ENCODE results near the gene RUBCNL. TPM values are rescaled to one million over a fixed set of nuclear protein-coding genes. Genes with fewer than 3 reads are reported as not detected.

The RUBCNL gene
- total and polyA plus RNA-seq, 9 of the 15 experiments (the other 6 are each of a cell fraction or from before 2014, with no cell fraction given) = 0.04 to 0.35 (median 0.12) TPM; not detected in 3

GRCh38 chr13:46359714-46360113 lies 27.3 kb downstream of the RUBCNL start:
- H3K4me2 ChIP-seq (ENCODE audit: insufficient read depth, low read length) = no peak overlapping the region
- no peaks in the 10 kb centered on the region for H3K79me2 ChIP-seq (ENCODE audit: control insufficient read depth, insufficient read depth, low read length)
- intact Hi-C loops (cut with micrococcal nuclease) (no loop called here), in situ Hi-C loops (cut with MboI) (no loop called here)
- FAIRE-seq = no peak
- BruUV-seq (replicated peaks) = no TSS peak
- ChIA-PET CTCF (ENCODE audit: low intra/inter-chr PET ratio) (no interaction called here), POLR2A (interaction anchor here (0.7 to 0.9 kb wide), 2 partner anchors 10 to 17 kb away, joined by 3 to 6 read pairs; no protein-coding TSS in a partner anchor)
- WGBS (ENCODE audit: insufficient coverage, low coverage, missing lambda C conversion rate) = 0% methylated on average over 1 of the region's 1 CpG
- H4K20me1 ChIP-seq (replicated peaks; ENCODE audit: control insufficient read depth, insufficient read depth, low read length) = no peaks in the 10 kb centered on the region
- no peak for ATAC-seq
- no peaks in the 10 kb centered on the region for H3K9me3 ChIP-seq (replicated peaks; ENCODE audit: control insufficient read depth, insufficient read depth, low read depth, low read length)
- no peak overlapping the region for H3K4me3 ChIP-seq
- H3K9me1 ChIP-seq (ENCODE audit: control insufficient read depth, insufficient read depth, low read length) = no peaks in the 10 kb centered on the region
- H3K4me1 ChIP-seq (replicated peaks in 1 of 2; ENCODE audit: control insufficient read depth in 2 of 2, insufficient read depth in 2 of 2, low read length in 2 of 2) = no peaks in the 10 kb centered on the region
- no peak overlapping the region for H3K27ac ChIP-seq (ENCODE audit: extremely low read depth, low read depth, low read length)
- DNase-seq (ENCODE audit: extremely low read depth in 1 of 4, low spot score in 3 of 4) = no peak
- H3K36me3 ChIP-seq (ENCODE audit: control insufficient read depth, insufficient read depth, low read length) = no peaks in the 10 kb centered on the region
- H3K9ac ChIP-seq (ENCODE audit: insufficient read depth in 1 of 2, low read depth in 2 of 2, low read length in 2 of 2) = no peak overlapping the region
- peaks cover 0 to 4% of the 10 kb centered on the region in 2 experiments; a peak in 2 of 5 replicates for H3K27me3 ChIP-seq (ENCODE audit: control insufficient read depth in 2 of 2, insufficient read depth in 2 of 2, low read length in 2 of 2)
- H2AFZ ChIP-seq (ENCODE audit: low read depth, low read length) = no peak overlapping the region
- TF ChIP-seq NBN (IDR thresholded peaks at IDR 0.05; ENCODE audit: low read depth) = no peak
- TF ChIP-seq RFX7 (CRISPR knock-in tag; IDR thresholded peaks at IDR 0.05) = no peak
- TF ChIP-seq HNRNPLL (IDR thresholded peaks at IDR 0.05; ENCODE audit: low read depth, low read length, poor library complexity, severe bottlenecking) = no peak
- TF ChIP-seq PRMT5 (CRISPR knock-in tag; IDR thresholded peaks at IDR 0.05) = no peak
- no peak for TF ChIP-seq ZBTB12 (CRISPR knock-in tag; IDR thresholded peaks at IDR 0.05)
- no peak for TF ChIP-seq CHD4 (IDR thresholded peaks at IDR 0.05; ENCODE audit: insufficient read depth, insufficient replicate concordance, low read depth, low read length, poor library complexity, severe bottlenecking)
- TF ChIP-seq RREB1 (CRISPR knock-in tag; IDR thresholded peaks at IDR 0.05) = no peak
- no peak for TF ChIP-seq CREB5 (CRISPR knock-in tag; IDR thresholded peaks at IDR 0.05)
- TF ChIP-seq ATF4 (CRISPR knock-in tag; IDR thresholded peaks at IDR 0.05) = no peak
- TF ChIP-seq XRCC3 (IDR thresholded peaks at IDR 0.05) = no peak
- TF ChIP-seq ZNF253 (CRISPR knock-in tag; conservative IDR thresholded peaks at IDR 0.05) = no peak
- no peak for TF ChIP-seq KLF13 (tag; IDR thresholded peaks at IDR 0.05; ENCODE audit: borderline replicate concordance, low read depth)
- TF ChIP-seq NR4A1 (CRISPR knock-in tag; IDR thresholded peaks at IDR 0.05) = no peak
- no peak for TF ChIP-seq NR4A1 (tag; IDR thresholded peaks at IDR 0.05)

Measured in K562 (cell line).